NOMO-1 treated with dmso at 0.1 percent for 144 hours (cell line): ENCODE data around the gene BMPR1A.
"Not testable (repeated sequence)": the region's sequence is repeated elsewhere in the genome, so short reads cannot be mapped to it uniquely, and the experiment has no call there.

ENCODE experiments used
- DNase-seq: peaks from one replicate; lab custom pipeline; 2025; ENCODE audit not compliant: unreplicated experiment; lab: John Stamatoyannopoulos, UW

The BMPR1A gene

DNA sequence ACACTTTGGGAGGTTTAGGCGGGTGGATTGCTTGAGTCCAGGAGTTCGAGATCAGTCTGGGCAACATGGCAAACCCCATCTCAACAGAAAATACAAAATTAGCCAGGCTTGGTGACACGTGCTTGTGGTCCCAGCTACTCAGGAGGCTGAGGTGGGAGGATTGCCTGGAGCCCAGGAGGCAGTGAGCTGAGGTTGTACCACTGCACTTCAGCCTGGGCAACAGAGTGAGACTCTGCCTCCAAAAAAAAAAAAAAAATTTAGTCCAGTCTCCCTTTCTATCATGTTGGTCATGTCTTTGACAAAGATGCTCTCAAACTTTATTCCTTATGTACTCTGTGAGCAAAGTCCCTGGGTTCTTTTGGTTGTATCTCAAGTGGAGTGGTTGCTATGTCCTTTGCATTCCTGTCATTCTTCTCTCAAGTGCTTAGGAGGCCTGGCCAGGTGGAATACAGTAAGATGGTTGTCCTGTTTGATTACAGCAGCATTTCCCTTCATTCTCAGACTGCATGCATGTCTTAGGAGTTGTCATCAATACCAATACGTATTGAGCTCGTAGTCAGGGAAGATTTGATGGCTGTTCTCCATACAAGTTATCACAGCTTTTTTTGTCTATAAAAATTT lies 115.3 kb downstream of the BMPR1A start:
- no peak for DNase-seq

DNA sequence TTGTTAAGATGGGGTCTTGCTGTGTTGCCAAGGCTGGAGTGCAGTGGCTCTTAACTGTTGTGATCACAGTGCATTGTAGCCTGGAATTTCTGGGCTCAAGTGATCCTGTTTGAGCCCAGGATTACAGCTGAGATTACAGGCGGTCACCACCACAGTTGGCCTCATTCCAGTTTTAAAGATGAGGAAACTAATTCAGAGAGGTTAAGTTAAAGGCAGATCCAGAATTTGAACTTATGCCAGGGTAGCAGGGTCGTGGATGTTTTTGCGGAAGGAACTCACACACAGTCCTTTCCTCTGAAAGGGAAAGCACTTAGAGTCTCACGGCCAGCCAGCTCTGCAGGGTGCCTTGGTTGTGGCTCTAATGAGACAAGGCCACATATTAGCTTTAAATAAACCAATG lies 116.3 kb downstream of the BMPR1A start:
- DNase-seq: peak; percentile 52

DNA sequence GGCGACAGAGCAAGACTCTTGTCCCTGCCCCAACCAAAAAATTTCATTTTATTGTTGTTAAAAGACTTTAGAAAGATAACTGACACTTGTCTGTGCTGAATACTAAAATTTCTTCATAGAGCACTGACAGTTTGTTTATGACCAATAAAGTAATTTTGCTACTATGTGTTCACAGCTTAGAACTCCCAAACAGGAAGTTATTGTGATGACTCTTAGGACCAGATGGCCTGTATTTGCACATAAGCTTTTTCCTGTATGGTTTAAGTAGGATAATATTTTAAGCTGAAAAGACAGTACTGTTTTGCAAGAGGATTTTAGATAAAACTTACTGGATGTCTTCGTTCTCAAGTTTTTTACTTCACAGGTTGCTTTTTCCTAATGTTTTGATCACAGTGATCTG lies 120.3 kb downstream of the BMPR1A start:
- peak; percentile 75 for DNase-seq

- DNase-seq: no peak
Measured at GRCh38 chr10:86878983-86879713, 122.7 kb downstream of the BMPR1A start.

DNA sequence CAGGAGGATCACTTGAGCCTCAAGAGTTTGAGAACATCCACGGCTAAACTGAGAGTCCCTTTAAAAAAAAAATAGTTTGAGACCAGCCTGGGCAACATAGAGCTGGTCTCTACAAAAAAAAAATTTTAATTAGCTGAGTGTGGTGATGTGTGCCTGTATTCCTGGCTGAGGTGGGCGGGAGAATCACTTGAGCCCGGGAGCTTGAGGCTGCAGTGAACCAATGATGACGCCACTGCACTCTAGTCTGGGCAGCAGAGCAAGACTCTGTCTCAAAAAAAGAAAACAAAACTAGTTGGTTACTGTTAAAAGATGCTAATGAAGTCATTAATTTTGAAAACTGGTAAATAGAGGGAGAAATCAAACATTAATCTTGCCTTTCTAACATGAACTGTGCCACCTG lies 124.6 kb downstream of the BMPR1A start:
- no peak for DNase-seq

- DNase-seq: peak; percentile 90
Measured at GRCh38 chr10:86888585-86889381, 132.4 kb downstream of the BMPR1A start.

DNA sequence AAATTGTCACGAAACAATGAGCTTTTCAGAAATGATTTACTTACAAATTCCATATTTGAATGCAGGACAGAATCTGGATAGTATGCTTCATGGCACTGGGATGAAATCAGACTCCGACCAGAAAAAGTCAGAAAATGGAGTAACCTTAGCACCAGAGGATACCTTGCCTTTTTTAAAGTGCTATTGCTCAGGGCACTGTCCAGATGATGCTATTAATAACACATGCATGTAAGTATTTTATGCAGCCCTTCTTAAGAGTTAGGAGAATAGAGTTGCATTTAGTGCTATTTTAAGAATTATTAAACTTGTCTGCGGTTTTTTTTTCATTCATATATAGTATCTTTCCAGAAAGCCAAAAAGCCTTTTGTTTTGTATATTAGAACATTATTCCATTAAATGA lies 133.6 kb downstream of the BMPR1A start:
- no peak for DNase-seq

DNA sequence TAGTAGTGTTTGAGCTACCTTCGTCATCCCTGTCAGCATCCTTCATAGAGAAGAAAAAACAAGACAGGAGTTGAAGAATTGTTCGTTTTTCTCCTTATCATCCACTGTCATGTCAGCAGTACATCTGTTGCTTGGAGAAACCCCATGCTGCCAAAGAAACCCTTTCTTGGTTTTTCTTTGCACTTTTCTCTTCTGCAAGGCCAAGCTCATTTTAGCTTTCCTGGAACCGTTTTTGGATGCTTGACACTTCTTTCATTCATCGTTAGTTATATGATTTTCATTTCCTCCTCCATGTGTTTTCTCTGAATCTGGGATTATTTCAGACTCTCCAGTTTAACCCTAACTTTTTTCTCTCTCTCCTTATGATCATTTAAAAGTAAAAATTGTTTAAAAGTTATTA lies 142.1 kb downstream of the BMPR1A start:
- no peak for DNase-seq

- no peak for DNase-seq
Measured at GRCh38 chr10:86899132-86899531, 142.7 kb downstream of the BMPR1A start.

DNA sequence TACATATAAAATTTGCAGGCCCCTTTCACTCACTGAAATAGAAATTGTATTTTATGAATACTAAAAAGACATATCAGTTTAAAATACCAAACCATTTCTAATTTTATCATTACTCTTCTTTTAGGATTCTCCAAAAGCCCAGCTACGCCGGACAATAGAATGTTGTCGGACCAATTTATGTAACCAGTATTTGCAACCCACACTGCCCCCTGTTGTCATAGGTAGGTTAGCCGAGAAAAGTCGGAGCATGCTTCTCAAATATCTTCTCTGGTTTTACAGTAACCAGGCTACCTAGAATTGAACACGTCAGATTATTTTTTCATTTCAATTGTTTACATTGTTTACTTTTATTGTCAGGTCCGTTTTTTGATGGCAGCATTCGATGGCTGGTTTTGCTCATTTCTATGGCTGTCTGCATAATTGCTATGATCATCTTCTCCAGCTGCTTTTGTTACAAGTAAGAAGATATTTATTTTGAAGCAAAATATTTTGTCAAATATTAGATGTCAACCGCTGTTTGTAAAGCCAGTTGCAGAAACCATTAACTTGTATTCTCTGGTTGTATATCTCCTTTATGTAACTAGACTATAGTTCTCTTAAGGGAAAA lies 143.4 kb downstream of the BMPR1A start:
- no peak for DNase-seq

DNA sequence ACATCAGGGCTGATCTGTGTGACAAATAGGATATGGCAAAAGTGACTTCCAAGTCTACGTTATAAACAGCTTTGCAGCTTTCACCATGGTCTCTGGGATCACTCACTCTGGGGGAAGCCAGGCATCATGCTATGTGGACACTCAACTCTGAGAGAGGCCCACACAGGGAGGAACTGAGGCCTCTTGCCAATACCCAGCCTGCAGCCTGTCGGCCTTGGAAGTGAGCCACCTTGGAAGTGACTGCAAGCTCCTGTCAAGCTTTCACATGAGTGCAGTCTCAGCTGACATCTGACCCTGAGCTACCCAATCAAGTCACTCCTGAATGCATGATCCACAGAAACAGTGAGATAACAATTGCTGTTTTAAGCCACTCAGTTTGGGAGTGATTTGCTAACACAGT lies 144.5 kb downstream of the BMPR1A start:
- no peak for DNase-seq

DNA sequence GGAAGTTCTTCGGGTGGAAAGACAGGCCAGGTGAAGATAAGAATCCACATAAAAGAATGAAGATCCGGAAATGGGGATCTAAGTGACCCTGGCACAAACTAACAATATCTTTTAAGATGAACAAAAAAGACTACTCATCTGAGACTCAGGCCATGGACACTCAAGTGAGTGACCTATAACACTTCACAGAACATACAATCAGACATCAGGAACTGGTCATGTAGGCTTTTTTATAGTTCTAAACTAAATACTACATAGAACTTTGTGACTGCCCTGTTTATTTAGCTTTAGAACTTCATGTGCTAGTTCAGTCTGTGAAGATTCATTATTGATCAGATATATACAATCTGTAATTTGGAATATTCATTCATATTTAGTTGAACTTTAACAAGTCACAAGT lies 148.2 kb downstream of the BMPR1A start:
- no peak for DNase-seq

- no peak for DNase-seq
Measured at GRCh38 chr10:86905429-86905828, 149.0 kb downstream of the BMPR1A start.

GRCh38 chr10:86914734-86915133 lies 158.3 kb downstream of the BMPR1A start:
- DNase-seq: no peak

DNA sequence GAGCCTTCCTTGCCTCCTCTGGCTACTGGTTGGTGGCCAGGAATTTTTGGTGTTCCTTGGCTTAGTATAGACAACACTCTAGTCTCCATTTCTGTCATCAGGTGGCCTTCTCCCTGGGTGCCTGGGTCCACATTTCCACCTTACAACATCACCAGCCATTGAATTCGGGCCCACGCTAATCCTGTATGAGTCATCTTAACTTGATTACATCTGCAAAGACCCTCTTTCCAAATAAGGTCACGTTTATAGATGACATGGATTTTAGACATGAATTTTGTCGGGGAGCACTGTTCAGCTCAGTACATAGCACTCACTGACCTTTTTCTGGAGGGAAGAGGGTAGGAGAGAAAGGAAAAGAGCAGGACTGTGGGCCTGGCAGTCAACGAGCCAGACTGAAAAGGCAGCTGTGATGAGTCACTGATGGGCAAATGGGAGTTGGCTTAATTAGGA lies 161.6 kb downstream of the BMPR1A start:
- DNase-seq: no peak

- DNase-seq: no peak
Measured at GRCh38 chr10:86922553-86922961, 166.1 kb downstream of the BMPR1A start.

- DNase-seq: no peak
Measured at GRCh38 chr10:86929468-86930380, 173.3 kb downstream of the BMPR1A start.

DNA sequence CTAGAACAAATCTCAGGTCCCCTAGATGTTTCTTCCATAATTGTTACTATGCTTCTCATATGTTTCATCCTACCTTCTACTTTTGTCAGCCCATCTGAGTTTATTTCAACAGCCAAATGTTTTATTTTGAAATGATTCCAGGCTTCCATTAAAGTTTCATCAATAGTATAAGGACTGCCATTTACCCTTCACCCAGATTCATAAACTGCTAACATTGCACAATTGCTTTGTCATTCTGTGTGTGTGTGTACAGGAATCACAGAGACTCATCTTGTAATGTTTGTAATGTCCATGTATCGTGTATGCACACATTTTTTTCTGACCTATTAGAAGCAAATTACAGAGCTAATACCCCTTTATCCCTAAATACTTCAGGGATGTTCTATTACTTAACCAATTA lies 175.5 kb downstream of the BMPR1A start:
- DNase-seq: no peak

GRCh38 chr10:86932674-86933073 lies 176.3 kb downstream of the BMPR1A start:
- DNase-seq: no peak

DNA sequence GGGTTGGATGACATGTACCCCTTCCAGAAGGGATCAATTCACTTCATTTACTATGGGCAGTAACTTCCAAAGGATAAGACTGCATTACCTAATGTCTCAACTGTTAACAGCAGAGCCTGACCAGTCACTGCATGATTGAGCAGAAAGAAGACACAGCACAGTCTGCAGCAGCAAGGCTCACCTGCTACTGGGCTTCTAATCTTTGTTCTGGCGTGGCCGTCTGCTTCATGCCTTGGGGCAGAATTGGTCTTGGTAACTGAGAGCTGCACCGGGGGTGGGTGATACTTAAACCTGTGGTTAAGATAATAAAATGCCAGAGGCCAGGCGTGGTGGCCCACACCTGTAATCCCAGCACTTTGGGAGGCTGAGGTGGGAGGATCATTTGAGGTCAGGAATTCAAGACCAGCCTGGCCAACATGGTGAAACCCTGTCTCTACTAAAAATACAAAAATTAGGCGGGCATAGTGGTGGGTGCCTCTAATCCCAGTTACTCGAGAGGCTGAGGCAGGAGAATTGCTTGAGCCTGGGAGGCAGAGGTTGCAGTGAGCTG lies 177.8 kb downstream of the BMPR1A start:
- not testable (repeated sequence) for DNase-seq
